ENCODE data around the gene CTU2. TPM values are rescaled to one million over a fixed set of nuclear protein-coding genes. Genes with fewer than 3 reads are reported as not detected.

The CTU2 gene
- total RNA-seq, 1 experiment from 2014 or later: 52.4 TPM

- TF ChIP-seq AFF4 (CRISPR knock-in tag; IDR thresholded peaks at IDR 0.05; ENCODE audit: borderline replicate concordance) (no peak), ZBTB21 (CRISPR knock-in tag; IDR thresholded peaks at IDR 0.05; ENCODE audit: borderline replicate concordance) (no peak), IRF1 (CRISPR knock-in tag; IDR thresholded peaks at IDR 0.05) (no peak), ERG (CRISPR knock-in tag; IDR thresholded peaks at IDR 0.05) (no peak), MLX (CRISPR knock-in tag; IDR thresholded peaks at IDR 0.05) (no peak), CDX4 (CRISPR knock-in tag; IDR thresholded peaks at IDR 0.05; ENCODE audit: borderline replicate concordance) (no peak), E2F1 (CRISPR knock-in tag; IDR thresholded peaks at IDR 0.05) (no peak), ATF1 (CRISPR knock-in tag; IDR thresholded peaks at IDR 0.05) (no peak), EMX1 (CRISPR knock-in tag; IDR thresholded peaks at IDR 0.05) (no peak), ZNF671 (CRISPR knock-in tag; IDR thresholded peaks at IDR 0.05) (no peak), ZNF281 (CRISPR knock-in tag; IDR thresholded peaks at IDR 0.05) (no peak), ZNF423 (CRISPR knock-in tag; IDR thresholded peaks at IDR 0.05) (no peak), ATF3 (CRISPR knock-in tag; conservative IDR thresholded peaks at IDR 0.05) (no peak), NR2C2 (CRISPR knock-in tag; IDR thresholded peaks at IDR 0.05) (no peak), FOXJ3 (CRISPR knock-in tag; IDR thresholded peaks at IDR 0.05; ENCODE audit: borderline replicate concordance) (no peak)
These were observed 14.2 kb downstream of the CTU2 start (continued) for GRCh38 chr16:88720396-88720970.
